Measurements from ENCODE around the gene ARHGEF10L. TPM values are rescaled to one million over a fixed set of nuclear protein-coding genes. Genes with fewer than 3 reads are reported as not detected.

The ARHGEF10L gene
- total RNA-seq, 1 experiment from 2014 or later = 3.3 TPM

DNA sequence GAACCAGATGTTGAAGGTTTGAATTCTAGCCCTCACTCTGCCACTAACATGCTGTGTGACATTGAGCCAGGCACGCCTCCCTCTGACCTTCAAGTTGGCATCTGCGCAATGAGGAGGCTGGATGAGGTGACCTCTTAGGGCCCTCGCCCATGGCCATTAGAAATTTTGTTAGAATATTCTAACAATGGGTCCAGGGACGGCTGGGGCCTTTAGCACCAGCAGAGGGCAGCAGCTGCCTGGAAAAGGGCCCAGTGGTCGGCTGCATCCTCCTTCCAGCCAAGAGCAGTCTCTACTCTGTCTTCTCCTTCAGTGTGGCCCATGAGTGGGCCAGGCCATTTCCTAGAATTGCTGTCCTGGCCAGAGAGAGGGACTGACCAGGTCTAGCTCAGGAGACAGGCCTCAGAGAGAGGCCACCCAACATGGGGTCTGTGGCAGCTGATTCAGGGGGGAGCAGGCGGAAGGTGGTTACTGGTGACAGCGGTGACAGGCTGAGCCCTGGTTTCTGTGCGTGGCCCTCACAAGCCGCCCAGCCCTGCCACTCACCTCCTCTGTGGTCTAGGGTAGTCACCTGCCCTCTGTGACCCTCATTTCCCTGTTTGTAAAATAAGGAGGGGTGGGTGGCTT lies 114.3 kb downstream of the ARHGEF10L start:
- ChIA-PET POLR2A (ENCODE audit: low non-redundant PET) (no interaction called here), CTCF (interaction anchor here (1.0 to 1.2 kb wide), 3 partner anchors 12 to 447 kb away, joined by 3 to 5 read pairs (median 3); no protein-coding TSS in a partner anchor)
- Histone ChIP-seq H3K4me1 (ENCODE audit: insufficient read depth, low read length, poor library complexity, severe bottlenecking) (no peaks in the 10 kb centered on the region), H3K27ac (ENCODE audit: low read depth, low read length, poor library complexity, severe bottlenecking) (no peak overlapping the region), H3K4me3 (ENCODE audit: low read depth, low read length, poor library complexity, severe bottlenecking) (no peak overlapping the region), H3K36me3 (ENCODE audit: insufficient read depth, low read length, poor library complexity, severe bottlenecking) (no peaks in the 10 kb centered on the region), H3K9me3 (ENCODE audit: low read depth, low read length, poor library complexity, severe bottlenecking) (no peaks in the 10 kb centered on the region), H3K27me3 (replicated peaks; ENCODE audit: insufficient read depth, low read depth, low read length, poor library complexity) (no peaks in the 10 kb centered on the region)
- intact Hi-C loops (cut with micrococcal nuclease; ENCODE audit: unreplicated experiment) = loop anchor here (5.0 kb wide), 1 partner anchor 928 kb away; no protein-coding TSS in a partner anchor
- TF ChIP-seq EZH2 (IDR thresholded peaks at IDR 0.05; ENCODE audit: borderline replicate concordance, low read depth, low read length, poor library complexity, severe bottlenecking) = no peak
- TF ChIP-seq, protein P1, sequence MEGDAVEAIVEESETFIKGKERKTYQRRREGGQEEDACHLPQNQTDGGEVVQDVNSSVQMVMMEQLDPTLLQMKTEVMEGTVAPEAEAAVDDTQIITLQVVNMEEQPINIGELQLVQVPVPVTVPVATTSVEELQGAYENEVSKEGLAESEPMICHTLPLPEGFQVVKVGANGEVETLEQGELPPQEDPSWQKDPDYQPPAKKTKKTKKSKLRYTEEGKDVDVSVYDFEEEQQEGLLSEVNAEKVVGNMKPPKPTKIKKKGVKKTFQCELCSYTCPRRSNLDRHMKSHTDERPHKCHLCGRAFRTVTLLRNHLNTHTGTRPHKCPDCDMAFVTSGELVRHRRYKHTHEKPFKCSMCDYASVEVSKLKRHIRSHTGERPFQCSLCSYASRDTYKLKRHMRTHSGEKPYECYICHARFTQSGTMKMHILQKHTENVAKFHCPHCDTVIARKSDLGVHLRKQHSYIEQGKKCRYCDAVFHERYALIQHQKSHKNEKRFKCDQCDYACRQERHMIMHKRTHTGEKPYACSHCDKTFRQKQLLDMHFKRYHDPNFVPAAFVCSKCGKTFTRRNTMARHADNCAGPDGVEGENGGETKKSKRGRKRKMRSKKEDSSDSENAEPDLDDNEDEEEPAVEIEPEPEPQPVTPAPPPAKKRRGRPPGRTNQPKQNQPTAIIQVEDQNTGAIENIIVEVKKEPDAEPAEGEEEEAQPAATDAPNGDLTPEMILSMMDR (conservative IDR thresholded peaks at IDR 0.05; ENCODE audit: low read depth, low read length) = peak; percentile 88
- BruUV-seq (replicated peaks) = no TSS peak
- peak; percentile 45 for DNase-seq (ENCODE audit: low spot score)

DNA sequence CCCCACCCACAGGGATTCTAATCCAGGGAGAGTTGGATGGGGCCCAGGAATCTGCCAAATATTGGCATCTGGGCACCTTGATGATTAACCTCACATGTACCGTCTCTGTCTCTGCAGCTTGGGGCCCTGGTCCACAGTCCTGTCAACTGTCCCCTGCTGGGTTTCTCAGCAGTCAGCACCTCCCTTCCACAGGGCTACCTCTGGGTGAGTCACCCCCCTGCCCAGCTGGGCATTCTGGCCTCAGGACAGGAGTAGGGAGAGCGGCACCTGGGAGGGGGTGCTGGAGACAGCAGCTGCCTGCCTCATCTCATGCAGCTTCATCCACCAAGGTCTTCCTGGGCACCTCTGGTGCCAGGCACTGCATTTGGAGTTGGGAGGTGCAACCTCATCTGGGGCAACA lies 115.0 kb downstream of the ARHGEF10L start:
- H3K9me3 ChIP-seq (ENCODE audit: low read depth, low read length, poor library complexity, severe bottlenecking) = no peaks in the 10 kb centered on the region
- H3K4me1 ChIP-seq (ENCODE audit: insufficient read depth, low read length, poor library complexity, severe bottlenecking) = no peaks in the 10 kb centered on the region
- POLR2A ChIA-PET (ENCODE audit: low non-redundant PET) = no interaction called here
- H3K36me3 ChIP-seq (ENCODE audit: insufficient read depth, low read length, poor library complexity, severe bottlenecking) = no peaks in the 10 kb centered on the region
- no peaks in the 10 kb centered on the region for H3K27me3 ChIP-seq (replicated peaks; ENCODE audit: insufficient read depth, low read depth, low read length, poor library complexity)
- no TSS peak for BruUV-seq (replicated peaks)
- H3K27ac ChIP-seq (ENCODE audit: low read depth, low read length, poor library complexity, severe bottlenecking) = no peak overlapping the region
- no peak for DNase-seq (ENCODE audit: low spot score)
- CTCF ChIA-PET = interaction anchor here (1.0 to 1.2 kb wide), 3 partner anchors 12 to 446 kb away, joined by 3 to 5 read pairs (median 3); no protein-coding TSS in a partner anchor
- intact Hi-C loops (cut with micrococcal nuclease; ENCODE audit: unreplicated experiment) = loop anchor here (5.0 kb wide), 1 partner anchor 928 kb away; no protein-coding TSS in a partner anchor
- H3K4me3 ChIP-seq (ENCODE audit: low read depth, low read length, poor library complexity, severe bottlenecking) = no peak overlapping the region
- TF ChIP-seq, protein P1 (conservative IDR thresholded peaks at IDR 0.05; ENCODE audit: low read depth, low read length) = no peak
- TF ChIP-seq EZH2 (IDR thresholded peaks at IDR 0.05; ENCODE audit: borderline replicate concordance, low read depth, low read length, poor library complexity, severe bottlenecking) = no peak

DNA sequence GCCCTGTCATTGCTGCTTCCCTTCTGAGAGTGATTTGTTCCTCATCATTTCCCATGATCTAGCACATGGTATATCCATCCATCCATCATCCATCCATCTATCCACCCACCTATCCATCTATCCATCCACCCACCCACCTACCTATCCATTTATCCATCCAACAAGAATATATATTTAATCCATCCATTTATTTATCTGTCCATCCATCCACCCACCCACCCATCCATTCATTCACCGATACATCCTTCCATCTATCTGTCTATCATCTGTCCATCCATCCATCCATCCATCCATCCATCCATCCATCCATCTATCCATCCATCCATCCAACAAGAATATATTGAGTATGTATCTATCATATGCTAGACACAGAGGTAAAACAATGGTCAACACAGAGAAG lies 115.7 kb downstream of the ARHGEF10L start:
- Histone ChIP-seq H3K9me3 (ENCODE audit: low read depth, low read length, poor library complexity, severe bottlenecking) (no peaks in the 10 kb centered on the region), H3K27me3 (replicated peaks; ENCODE audit: insufficient read depth, low read depth, low read length, poor library complexity) (no peaks in the 10 kb centered on the region), H3K4me3 (ENCODE audit: low read depth, low read length, poor library complexity, severe bottlenecking) (no peak overlapping the region), H3K4me1 (ENCODE audit: insufficient read depth, low read length, poor library complexity, severe bottlenecking) (no peaks in the 10 kb centered on the region), H3K27ac (ENCODE audit: low read depth, low read length, poor library complexity, severe bottlenecking) (no peak overlapping the region), H3K36me3 (ENCODE audit: insufficient read depth, low read length, poor library complexity, severe bottlenecking) (no peaks in the 10 kb centered on the region)
- ChIA-PET POLR2A (ENCODE audit: low non-redundant PET) (no interaction called here), CTCF (interaction anchor here (1.1 to 1.2 kb wide), 2 partner anchors 107 to 445 kb away, joined by 3 to 5 read pairs; no protein-coding TSS in a partner anchor)
- BruUV-seq (replicated peaks) = no TSS peak
- no peak for DNase-seq (ENCODE audit: low spot score)
- TF ChIP-seq, protein P1 (conservative IDR thresholded peaks at IDR 0.05; ENCODE audit: low read depth, low read length) = no peak
- TF ChIP-seq EZH2 (IDR thresholded peaks at IDR 0.05; ENCODE audit: borderline replicate concordance, low read depth, low read length, poor library complexity, severe bottlenecking) = no peak
- intact Hi-C loops (cut with micrococcal nuclease; ENCODE audit: unreplicated experiment) = no loop called here
